Measurements from ENCODE around the gene IFT27.

The IFT27 gene

DNA sequence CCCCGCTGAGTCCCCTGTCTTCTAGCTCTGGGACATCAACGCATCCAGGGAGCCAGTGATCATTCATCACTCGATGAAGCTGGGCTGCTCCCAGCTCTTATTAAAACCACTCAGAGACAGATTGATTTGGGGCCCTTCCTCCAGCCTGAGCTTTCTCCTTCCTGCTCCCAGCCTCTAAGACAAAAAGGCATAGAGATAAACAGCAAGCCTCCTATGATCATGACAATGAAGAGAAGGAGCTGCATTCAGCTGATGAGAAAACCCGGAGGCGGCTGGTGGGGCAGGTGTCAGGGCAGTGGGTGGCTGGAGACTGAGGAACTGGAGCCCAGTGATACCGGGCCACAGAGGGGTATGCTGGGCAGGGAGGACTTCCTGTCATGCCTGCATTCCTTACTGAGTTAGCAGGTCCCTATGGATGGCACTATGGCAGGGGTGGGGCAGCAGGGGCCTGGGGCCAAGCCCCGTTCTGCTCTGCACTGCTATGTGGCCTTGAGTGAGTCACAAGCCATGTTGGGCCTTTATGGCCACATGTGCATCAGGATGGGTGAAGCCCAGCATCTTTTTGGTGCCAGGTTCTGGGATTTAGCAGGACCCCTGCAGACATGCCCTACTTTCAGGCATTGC is 20.7 kb upstream of the IFT27 start:
- no peak for DNase-seq (ENCODE audit: low spot score)

DNA sequence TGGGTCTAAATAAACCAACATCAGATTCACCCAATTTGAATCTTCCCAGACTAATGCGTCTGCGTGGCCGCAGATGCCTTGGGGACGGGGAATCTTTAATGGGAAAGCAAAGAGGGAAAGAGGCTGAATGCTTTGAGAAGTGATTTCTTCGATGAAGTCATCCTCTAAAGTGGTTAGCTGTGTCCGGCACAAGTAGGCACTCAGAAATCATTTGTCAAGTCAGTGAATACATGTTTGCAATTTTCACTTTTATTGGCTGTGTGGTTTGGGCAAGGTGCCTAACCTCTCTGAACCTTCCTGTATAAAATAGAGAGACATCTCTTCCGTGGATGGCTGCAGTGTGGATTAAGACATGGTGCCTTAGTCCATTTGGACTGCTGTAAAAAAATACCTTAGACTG is 19.7 kb upstream of the IFT27 start:
- no peak for DNase-seq (ENCODE audit: low spot score)

DNA sequence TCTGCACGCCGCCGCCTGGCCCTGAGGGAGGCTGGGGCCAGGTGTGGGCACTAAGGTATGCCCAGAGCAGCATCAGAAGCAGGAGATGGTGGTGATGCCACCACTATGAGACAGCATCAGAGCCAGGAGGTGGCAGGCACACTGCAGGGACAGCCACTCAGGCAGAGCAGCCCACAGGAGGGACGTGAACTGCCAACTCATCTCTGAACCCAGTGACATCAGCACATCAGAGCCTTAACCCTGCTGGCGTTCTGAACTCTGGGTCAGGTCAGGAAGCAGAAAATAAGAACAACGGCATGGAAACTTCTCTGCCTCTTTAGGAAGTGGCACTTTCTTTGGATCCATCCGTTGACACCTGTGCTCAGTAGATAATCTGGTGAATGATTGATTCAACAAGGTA is 14.7 kb upstream of the IFT27 start:
- DNase-seq (ENCODE audit: low spot score): no peak

DNA sequence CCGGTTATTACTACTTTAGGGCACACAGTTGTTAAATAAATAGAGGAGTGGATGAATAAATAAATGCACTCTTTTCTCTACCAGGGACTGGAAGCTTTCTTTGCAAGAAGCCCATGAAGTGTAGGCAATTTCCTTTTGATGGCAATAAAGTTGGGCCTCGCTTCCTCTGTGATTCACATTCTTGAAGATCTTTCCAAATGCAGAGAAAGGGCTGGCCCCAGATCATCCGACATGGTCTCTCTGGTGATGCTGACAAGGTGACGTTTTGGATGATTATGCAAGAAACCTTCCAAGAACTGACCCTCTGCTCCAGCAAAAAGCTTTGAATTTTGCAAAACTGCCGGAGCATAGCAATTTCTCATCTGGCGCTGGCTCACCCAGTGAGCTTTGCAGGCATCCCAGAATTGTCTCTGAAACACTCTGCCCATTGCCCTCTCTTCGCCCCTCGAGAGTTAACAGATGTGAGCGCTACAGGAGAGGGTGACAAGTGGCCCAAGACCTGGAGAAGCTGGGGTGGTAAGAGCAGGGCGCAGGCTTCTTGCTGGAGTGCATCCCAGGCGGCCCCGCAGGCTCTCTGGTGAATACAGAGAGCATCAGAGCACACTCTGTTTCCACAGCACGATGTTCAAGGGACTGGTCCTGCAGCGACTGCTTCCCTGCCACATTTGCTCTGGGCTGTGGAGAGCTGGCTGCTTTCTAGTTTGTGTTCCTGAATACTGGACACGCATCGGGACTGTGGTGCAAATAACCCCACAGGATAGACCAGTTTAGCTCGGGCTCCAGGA is 11.5 kb upstream of the IFT27 start:
- DNase-seq (ENCODE audit: low spot score): no peak

DNA sequence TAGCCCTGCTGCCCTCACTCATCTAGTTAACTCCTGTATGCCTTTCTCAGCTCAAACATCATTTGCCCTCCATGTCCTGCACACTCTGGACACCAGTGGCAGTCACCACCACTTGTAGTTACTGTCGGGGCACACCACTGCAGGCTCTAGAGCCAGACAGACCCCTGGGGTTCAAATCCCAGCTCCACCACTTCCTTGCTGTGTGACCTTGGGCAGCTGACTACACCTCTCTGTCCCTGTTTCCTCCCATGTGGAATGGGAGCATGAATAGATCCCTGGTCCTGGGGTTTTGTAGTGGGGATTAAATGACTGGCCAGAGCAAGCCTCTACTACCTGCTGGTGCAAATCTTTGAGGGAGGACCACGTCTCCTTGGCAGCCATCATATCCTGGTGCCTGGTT is 7.8 kb upstream of the IFT27 start:
- DNase-seq (ENCODE audit: low spot score): no peak

DNA sequence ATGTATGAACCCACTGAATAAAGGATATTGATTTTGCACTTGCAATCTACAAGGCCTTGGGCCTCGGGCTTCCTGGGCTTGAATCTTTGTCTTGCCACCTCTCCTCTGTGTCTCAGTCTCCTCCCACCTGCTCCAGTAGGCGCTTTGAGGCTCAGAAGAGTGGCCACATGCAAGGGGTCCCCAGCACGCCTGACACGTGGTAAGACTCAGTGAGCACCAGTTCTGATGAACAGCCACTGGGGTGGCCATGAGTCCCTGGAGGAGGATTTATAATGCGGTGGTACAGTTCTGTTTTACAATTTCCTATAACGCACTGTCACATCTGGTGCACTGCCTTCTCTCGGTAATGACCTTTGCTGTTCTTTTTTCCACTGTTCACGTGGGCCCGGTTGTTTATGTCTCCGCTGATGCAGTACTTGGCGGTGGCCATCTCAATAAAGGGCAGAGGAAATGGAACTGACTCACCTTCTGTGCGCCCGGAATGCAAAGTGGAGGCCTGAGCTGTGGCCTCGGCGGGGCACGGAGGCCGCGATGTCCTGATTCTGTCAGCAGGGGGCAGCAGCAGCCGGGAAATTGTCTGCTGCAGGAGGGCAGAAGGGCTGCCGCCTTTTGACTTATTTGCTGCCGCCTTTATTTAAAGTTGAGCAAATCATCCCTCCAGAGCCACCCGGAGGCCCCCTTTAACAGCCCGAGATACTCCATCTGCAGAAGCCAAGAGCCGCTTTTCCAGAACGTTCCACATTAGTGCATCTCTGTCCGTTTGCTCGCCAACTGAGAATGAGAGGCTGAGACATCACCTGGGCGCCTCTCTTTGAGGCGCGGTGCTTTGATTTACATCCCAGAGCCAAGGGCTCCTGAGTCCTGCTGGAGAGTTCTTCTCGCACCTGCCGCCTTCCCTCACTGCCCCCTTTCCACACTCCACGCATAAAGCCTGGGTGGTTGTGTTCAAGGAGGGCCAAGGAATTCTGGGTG is 6.0 kb upstream of the IFT27 start:
- DNase-seq (ENCODE audit: low spot score): peak; percentile 90

DNA sequence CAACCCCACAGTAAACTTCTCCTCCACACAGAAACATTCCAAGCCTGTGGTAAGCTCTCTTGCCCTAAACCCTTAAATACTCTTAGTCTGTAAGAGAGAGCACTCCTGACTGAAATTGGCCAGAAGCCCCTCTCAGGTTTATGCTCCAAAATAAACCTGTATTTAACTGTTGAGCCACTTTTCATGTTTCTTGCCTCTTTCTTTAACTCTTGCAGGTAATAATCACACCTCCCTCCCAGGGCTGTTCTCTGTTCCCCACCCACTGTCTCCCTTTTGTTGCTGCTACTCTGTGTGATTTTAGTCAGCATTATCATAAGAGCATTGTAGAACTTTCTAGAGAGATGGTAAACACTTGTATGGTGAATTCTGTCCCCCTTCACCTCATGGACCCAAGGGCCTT is 2.1 kb upstream of the IFT27 start:
- no peak for DNase-seq (ENCODE audit: low spot score)

DNA sequence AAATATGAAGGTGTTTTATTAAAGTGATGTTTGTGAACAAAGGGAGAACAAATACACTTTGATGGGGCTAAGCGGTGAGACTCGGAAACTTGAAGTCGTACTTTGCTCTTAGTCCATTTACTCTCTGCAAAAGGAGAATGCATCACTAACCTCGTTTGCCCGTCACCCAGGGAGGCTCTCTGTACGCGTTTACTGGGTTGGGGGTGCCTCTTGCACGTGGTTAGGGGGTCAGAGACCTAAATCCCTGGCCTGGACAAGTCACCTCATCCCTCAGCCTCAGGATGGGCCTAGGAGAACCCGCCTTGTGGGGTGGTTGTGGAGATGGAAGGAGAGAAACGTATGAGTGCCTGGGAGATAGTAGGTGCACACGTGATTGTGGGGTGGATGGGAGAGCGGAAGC is 803 bp upstream of the IFT27 start:
- DNase-seq (ENCODE audit: low spot score): no peak

DNA sequence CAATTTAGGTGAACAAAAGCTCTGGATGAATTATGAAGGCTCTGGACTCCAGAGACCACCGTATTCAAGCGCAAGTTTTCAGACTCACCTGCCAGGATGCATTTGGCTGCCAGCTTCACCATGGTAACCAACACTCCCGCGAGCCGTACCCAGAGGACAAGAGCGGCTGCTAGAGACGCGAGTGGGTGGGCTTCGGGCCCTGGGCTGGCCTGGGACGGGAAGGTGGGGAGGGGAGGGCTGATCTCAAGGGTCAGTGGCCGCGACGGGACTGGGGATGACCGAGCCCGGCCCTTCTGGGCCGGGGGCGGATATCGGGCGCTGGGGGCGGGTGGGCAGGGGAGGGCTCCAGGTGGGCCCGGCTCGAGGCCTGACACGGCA is 344 bp downstream of the IFT27 start:
- peak; percentile 22 for DNase-seq (ENCODE audit: low spot score)

DNA sequence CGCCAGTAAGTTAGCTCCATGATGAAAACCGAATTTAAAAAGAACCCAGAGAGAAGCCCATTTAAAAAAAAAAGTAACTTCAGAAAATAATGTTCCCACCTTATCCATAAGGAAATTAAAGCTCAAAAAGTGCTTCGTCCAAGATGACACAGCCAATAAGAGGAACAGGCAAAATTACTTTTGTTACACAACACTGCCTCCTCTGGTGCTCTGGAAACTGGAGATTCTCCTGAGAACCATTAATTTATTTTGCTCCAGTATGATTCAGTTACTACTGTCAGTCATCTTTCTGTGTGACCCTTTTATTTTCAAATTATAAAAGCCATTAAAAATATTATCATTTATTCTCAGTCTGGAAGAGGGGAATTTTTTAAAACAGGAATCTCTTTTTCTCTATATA is 2.0 kb downstream of the IFT27 start:
- DNase-seq (ENCODE audit: low spot score): peak; percentile 22

DNA sequence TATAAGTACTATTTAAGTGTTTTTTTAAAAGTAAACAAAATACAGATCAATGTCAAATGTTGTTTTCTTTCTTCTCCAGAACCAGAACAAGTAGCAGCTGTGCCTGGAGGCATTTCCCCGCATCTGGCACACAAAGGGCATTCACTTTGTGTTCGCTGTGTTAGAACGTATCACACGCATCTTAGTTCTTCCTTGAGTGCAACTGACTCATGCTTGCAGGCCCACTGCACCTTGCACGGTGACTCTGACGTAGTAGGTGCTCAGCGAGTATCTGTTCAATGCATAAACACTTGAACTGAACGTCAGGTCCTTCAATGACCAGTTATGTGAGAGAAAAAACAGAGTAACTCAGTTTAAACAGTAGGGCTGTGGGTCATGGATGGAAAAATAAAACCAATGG is 3.5 kb downstream of the IFT27 start:
- no peak for DNase-seq (ENCODE audit: low spot score)

DNA sequence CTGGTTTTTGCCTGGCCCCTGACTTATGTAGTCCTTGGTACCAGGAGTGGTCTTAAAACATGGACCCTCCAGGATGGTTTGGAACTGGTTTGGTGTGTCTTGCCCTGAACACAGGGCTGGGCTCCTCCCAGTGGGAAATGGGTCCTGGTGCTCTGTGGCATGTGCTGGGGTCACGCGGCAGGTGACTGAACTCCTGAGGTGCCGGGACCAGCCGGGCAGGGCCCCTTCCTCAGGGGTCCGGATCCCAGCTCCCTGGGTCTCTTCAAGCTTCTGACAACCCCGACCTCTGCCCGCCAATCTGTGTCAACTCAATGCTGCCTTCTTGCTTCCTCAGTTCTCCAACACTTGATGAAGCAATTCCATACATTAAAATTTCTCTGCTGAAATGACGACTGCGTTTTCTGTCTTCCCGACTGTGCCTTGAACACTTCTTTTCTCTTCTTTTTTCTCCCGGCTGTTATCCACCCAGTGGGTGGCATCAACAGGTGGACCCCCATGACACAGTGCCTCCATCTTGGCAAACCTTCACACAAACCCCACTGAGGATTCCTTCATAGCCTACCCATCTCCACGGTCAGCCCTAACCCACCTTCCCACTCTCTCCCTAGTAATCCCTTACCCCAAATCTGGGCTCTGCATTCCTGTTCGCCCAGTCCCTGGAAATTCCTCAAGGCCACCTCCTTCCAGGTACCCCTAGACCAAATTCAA is 4.4 kb downstream of the IFT27 start:
- no peak for DNase-seq (ENCODE audit: low spot score)

DNA sequence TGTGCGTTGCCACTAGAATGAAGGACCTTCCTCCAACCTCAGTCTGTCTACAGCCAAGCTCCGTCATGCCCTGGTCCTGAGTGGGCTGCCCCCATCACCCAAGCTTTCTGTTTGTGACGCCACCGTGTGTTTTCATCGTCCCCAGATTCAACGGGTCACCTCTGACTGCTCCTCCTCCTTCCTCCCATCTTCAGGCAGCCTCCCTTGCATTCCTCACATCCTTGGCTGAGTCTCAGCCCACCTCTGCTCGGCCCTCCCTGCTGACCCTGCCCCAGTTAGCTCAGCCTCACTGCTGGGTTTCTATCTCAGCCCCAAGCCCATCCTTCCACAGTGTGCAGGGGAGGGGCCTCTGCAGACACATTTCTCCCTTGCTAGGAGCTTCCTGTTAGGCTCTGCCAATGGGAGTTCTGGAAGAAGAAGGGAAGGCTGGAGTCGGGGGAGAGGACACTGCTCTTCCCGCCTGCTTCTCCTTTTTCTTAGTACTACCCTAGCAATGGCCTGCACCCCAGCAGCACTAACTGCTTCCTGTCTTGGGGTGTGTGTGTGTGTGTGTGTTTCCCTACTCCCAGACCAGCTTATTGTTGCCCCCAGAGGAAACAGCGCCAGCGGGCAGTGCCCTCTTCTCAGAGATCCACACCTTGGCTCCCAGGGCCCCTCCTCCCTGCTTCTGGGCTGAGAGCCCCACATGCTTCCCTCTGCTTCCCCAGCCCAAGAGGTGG is 5.2 kb downstream of the IFT27 start:
- no peak for DNase-seq (ENCODE audit: low spot score)

DNA sequence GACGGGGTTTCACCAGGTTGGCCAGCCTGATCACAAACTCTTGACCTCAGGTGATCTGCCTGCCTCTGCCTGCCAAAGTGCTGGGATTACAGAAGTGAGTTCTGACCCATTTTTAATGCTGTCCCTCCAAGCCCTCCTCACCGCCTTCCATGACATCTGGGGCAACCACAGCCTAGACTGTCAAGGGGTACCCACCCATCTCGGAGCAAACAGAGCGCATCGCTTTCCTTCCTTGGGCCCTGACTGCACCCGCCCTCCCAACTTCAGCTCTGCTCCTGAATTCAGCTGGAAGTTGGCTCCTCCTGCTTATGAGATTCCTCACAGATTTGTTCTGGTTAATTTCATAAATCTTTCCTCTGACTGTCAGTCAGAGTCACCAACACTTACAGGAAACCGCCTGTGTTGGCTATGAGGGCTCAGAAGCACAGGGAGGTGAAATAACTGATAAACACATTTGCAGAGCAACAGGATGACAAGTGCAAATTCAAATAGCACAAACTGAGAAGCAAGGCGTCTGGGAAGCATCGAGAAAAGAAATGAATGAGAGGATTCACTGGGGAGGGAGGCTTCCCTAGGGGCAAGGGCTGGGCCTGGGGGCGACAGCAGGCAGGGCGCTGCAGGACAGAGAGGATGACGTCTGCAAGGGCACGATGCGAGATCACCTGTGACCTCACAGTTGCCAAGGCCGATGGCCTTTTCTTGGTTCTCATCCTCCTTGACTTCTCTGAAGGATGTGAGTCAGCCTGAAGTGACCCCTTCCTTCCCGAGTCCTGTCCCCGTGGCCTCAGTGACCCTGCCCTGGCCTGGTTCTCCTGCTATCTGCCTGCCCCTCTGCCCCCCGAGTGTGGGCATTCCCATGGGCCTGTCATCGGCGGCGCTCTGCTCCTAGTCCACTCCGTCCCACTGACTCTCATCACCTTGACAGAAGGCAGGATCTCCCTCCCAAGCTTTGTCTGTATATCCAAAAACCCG is 6.1 kb downstream of the IFT27 start:
- no peak for DNase-seq (ENCODE audit: low spot score)

DNA sequence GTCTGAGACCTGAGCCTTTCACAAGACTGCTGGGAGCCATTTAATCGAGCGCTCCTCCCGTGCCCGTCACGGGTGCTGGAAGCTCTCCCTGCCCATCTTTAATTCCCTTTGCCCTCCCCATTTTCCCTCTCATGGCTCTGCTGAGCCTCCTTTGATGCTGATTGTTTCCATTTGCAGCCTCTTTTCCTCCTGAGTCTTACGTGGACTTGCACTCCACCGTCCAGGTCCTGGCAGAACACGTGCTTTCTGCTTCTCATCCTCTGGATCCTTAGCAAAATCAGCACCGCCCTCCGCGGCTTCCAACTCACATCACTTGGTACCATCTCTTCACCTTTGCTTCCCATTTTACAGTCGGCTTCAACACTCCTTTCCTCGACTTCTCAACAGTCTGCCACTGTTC is 7.3 kb downstream of the IFT27 start:
- no peak for DNase-seq (ENCODE audit: low spot score)

DNA sequence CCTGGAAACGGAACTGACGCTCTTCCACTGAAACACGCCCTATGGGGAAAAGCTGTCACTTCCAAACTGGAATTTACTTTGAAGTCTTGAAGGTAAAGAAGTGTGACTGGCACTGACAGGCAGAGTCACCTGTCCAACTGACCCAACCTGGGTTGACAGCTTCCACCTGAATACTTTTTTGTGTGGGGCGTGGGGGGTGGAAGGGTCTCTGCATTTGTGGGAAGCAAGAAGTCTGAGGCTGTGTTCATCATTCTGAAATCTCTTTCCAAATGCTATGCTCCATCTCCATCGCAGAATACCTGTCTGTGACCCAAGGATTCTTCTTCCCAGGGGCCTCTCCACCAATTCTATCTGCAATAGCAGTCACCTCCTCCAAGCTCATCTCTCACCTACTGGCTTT is 7.8 kb downstream of the IFT27 start:
- DNase-seq (ENCODE audit: low spot score): no peak

DNA sequence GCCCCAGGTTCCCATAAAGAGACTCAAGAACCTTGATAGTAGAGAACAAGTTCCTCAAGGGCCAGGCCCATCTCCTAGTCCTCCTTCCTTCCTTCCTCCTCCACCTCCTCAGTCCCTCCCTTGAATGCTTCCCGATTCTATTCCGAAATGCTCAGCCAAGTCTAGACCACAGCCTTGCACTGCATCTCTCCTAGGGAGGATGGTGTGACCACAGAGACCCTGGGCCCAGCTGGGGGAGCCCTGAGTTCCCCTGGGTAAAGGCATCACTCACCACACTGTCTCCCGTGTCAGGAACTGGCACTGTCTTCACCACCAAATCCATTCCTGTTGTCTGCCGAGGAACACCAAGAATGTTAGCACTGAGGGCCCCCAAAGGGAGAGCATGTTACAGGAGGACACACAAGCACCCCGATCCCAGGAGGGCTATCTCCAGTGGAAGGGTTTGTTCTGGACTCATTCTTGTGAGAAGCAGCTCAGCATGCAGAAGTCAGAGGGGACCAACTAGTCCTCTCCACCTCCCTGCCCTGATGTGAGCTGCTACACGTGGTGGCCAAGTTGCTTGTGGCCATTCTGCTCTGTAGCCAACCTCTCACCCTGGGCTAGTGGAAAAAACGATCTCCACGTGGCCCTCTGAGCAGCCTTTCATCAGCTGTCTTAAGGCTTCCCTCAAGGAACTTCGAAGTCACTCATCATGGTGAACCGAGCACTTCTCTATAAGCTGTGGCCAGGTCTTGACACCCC is 8.7 kb downstream of the IFT27 start:
- no peak for DNase-seq (ENCODE audit: low spot score)

DNA sequence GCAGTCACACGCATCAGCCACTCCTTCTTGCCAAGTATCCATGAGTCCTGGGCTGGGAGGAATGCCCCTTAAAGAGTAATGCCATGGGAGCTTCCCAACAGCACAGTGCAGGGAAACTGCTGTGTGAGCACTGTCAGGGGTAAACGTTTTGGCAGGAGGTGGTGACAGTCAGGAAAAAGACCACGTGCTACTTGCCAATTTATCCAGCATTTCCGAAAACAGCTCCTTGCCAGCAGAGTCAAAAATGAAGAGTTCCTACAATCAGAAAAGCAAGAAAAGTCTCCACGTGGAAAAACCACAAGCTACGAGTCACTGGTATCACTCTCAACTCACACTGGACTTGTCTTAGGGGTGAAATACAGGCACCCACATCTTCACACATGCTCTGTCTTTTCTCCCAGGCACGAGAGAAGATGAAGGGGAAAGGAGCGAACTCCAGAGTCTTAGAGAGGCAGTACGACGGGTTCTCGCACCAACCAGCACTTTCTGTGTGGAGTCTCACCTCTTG is 9.9 kb downstream of the IFT27 start:
- peak; percentile 15 for DNase-seq (ENCODE audit: low spot score)
